ENCODE data around the gene CEACAM6. TPM values are rescaled to one million over a fixed set of nuclear protein-coding genes. Genes with fewer than 3 reads are reported as not detected.

Gene CEACAM6
- not detected in 2 replicates for total RNA-seq

GRCh38 chr19:41755328-41755913 lies at the start of gene CEACAM6:
CEACAM6 (plus strand) TSS chr19:41755530; CDS start chr19:41755639, 109 bp downstream.

DNA sequence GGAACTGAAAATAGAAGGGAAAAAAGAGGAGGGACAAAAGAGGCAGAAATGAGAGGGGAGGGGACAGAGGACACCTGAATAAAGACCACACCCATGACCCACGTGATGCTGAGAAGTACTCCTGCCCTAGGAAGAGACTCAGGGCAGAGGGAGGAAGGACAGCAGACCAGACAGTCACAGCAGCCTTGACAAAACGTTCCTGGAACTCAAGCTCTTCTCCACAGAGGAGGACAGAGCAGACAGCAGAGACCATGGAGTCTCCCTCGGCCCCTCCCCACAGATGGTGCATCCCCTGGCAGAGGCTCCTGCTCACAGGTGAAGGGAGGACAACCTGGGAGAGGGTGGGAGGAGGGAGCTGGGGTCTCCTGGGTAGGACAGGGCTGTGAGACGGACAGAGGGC lies 46.8 kb upstream of the CEACAM6 start, which contains the start of gene CEACAM5:
TSS of gene CEACAM5 (plus strand) at position 146 of the 400 bp plus-strand sequence. CDS start at position 252, 106 bp downstream.

DNA sequence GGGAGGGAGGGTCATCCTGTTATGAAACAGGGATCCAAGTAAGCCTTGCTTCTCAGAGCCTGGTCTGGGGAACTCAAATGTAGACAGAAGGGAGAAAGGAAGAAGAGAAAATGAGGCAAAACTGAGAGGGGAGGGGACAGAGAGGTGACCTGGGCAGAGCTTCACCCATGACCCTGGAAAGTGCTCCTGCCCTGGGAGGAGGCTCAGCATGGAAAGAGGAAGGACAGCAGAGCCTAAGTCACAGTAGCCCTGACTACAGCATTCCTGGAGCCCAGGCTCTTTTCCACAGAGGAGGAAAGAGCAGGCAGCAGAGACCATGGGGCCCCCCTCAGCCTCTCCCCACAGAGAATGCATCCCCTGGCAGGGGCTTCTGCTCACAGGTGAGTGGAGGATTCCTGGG lies 41.0 kb downstream of the CEACAM6 start, which contains the start of gene CEACAM3:
TSS of gene CEACAM3 (plus strand) at position 226 of the 400 bp plus-strand sequence. CDS start at position 317, 91 bp downstream.

Other genes with a start within 250 kb of the CEACAM6 start
- not detected in 2 replicates for gene CEACAM21, start 179.4 kb upstream of the CEACAM6 start, total RNA-seq
- not detected in 2 replicates for gene CEACAM4, start 128.5 kb upstream of the CEACAM6 start, total RNA-seq
- gene CEACAM7, start 67.3 kb upstream of the CEACAM6 start, total RNA-seq: not detected in 2 replicates
- gene CEACAM5, start 46.9 kb upstream of the CEACAM6 start, total RNA-seq: not detected in 2 replicates
- not detected in 2 replicates for gene CEACAM3, start 41.1 kb downstream of the CEACAM6 start, total RNA-seq
- not detected in 2 replicates for gene LYPD4, start 89.2 kb downstream of the CEACAM6 start, total RNA-seq
- not detected in 2 replicates for gene DMRTC2, start 89.5 kb downstream of the CEACAM6 start, total RNA-seq
- gene RPS19, start 104.7 kb downstream of the CEACAM6 start, total RNA-seq: 612 and 811 TPM in 2 replicates
- gene CD79A, start 121.7 kb downstream of the CEACAM6 start, total RNA-seq: 0.07 and 0.20 TPM in 2 replicates
- 33.4 and 39.2 TPM in 2 replicates for gene ARHGEF1, start 127.7 kb downstream of the CEACAM6 start, total RNA-seq
- 0.07 and 0.10 TPM in 2 replicates for gene ERFL, start 172.9 kb downstream of the CEACAM6 start, total RNA-seq
- 184 and 186 TPM in 2 replicates for gene RABAC1, start 203.8 kb downstream of the CEACAM6 start, total RNA-seq
- 0.13 TPM in 1 of 2 replicates, not detected in the other for gene ATP1A3, start 238.7 kb downstream of the CEACAM6 start, total RNA-seq